Mesendoderm (in vitro differentiated cells): ENCODE measurements around the gene KIAA1217.
A peak's percentile ranks its signal among the peaks of the same experiment; 100 is the strongest.

Source experiments
- DNase-seq: peaks from one replicate; pipeline ENCODE4 v3.0.0; 2013
- H2AK5ac ChIP-seq: 2 replicates; pipeline ENCODE4 v1.6.1; 2013; ENCODE audit warnings: low read length, inconsistent platforms
- H2BK120ac ChIP-seq: 2 replicates; pipeline ENCODE4 v1.6.1; 2013; ENCODE audit warnings: low read depth, mild to moderate bottlenecking, low read length, moderate library complexity, mixed read lengths
- H2BK15ac ChIP-seq: replicated peaks from 2 replicates; pipeline ENCODE4 v1.6.1; 2013; ENCODE audit warnings: low read depth, mild to moderate bottlenecking, moderate library complexity
- H2BK5ac ChIP-seq: 2 replicates; pipeline ENCODE4 v1.6.1; 2013; ENCODE audit warnings: low read length, inconsistent platforms
- H3K18ac ChIP-seq: 2 replicates; pipeline ENCODE4 v1.6.1; 2013; ENCODE audit warnings: mild to moderate bottlenecking, low read length, mixed read lengths
- H3K23ac ChIP-seq: one replicate; pipeline ENCODE4 v1.6.1; 2013; ENCODE audit warnings: low read length
- H3K27ac ChIP-seq: 2 replicates; pipeline ENCODE4 v1.5.1; 2013; ENCODE audit warnings: low read depth, mild to moderate bottlenecking, inconsistent platforms, low read length, moderate library complexity
- H3K27me3 ChIP-seq: 2 replicates; pipeline ENCODE4 v1.6.1; 2013; ENCODE audit warnings: low read length, control low read depth, mild to moderate bottlenecking, inconsistent platforms; ENCODE audit not compliant: insufficient read depth, poor library complexity
- H3K36me3 ChIP-seq: 2 replicates; pipeline ENCODE4 v1.6.1; 2013; ENCODE audit warnings: low read length, inconsistent platforms; ENCODE audit not compliant: control insufficient read depth, insufficient read depth
- H3K4ac ChIP-seq: one replicate; pipeline ENCODE4 v1.6.1; 2013; ENCODE audit warnings: low read depth, mild to moderate bottlenecking, low read length, moderate library complexity
- H3K4me1 ChIP-seq: 2 replicates; pipeline ENCODE4 v1.6.1; 2013; ENCODE audit warnings: low read depth, low read length, inconsistent platforms; ENCODE audit not compliant: control insufficient read depth
- H3K4me2 ChIP-seq: 2 replicates; pipeline ENCODE4 v1.6.1; 2013; ENCODE audit warnings: low read length
- H3K4me3 ChIP-seq: 2 replicates; pipeline ENCODE4 v1.5.1; 2013; ENCODE audit warnings: mild to moderate bottlenecking, low read length
- H3K56ac ChIP-seq: one replicate; pipeline ENCODE4 v1.6.1; 2013; ENCODE audit warnings: low read length
- H3K79me1 ChIP-seq: 2 replicates; pipeline ENCODE4 v1.6.1; 2013; ENCODE audit warnings: low read length, inconsistent platforms
- H3K79me2 ChIP-seq: 2 replicates; pipeline ENCODE4 v1.6.1; 2013; ENCODE audit warnings: mild to moderate bottlenecking, low read length; ENCODE audit not compliant: control insufficient read depth, insufficient read depth
- H3K9ac ChIP-seq: 2 replicates; pipeline ENCODE4 v1.6.1; 2013; ENCODE audit warnings: low read length, inconsistent platforms
- H4K5ac ChIP-seq: one replicate; pipeline ENCODE4 v1.6.1; 2013; ENCODE audit warnings: low read length
- H4K8ac ChIP-seq: one replicate; pipeline ENCODE4 v1.6.1; 2013; ENCODE audit warnings: low read depth, mild to moderate bottlenecking, control low read depth, low read length, moderate library complexity
- WGBS: extraction: QIAGEN DNeasy Blood & Tissue Kit; methylation state at CpG from one replicate; pipeline ENCODE4 v1.1.7; 2013; ENCODE audit warnings: low lambda C conversion rate, missing lambda C conversion rate; ENCODE audit not compliant: insufficient coverage; ENCODE audit errors: extremely low coverage; 5-methylcytosine and 5-hydroxymethylcytosine counted together

The KIAA1217 gene

DNA sequence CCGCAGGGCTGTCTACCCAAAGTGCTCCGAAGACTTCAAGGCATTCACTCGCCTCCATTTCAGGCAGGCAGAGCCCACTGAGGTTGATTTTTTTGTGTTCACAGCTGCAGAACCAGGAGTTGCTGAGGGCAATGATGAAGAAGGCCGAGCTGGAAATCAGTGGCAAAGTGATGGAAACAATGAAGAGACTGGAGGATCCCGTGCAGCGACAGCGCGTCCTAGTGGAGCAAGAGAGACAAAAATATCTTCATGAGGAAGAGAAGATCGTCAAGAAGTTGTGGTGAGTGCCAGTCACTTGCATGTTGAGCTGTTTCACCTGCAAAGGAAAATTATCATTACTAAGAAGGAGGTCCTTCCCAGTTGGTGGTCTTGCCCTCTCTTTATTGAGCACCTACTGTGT lies 304.2 kb downstream of the KIAA1217 start:
- H3K36me3 ChIP-seq, result no peaks in the 10 kb centered on the region
- no peak overlapping the region for H3K4me3 ChIP-seq
- H3K27ac ChIP-seq, result no peak overlapping the region
- H3K23ac ChIP-seq, result no peak overlapping the region
- no peak overlapping the region for H4K5ac ChIP-seq
- no CpG with 5 or more reads among the region's 9 CpGs for WGBS
- no peaks in the 10 kb centered on the region for H3K79me1 ChIP-seq
- no peaks in the 10 kb centered on the region for H3K79me2 ChIP-seq
- H2BK5ac ChIP-seq, result no peak overlapping the region
- H3K4ac ChIP-seq, result no peak overlapping the region
- H2BK15ac ChIP-seq, result no peak overlapping the region
- H2BK120ac ChIP-seq, result no peak overlapping the region
- no peak overlapping the region for H3K18ac ChIP-seq
- no peak overlapping the region for H4K8ac ChIP-seq
- H3K9ac ChIP-seq, result no peak overlapping the region
- no peaks in the 10 kb centered on the region for H3K4me1 ChIP-seq
- no peak overlapping the region for H3K4me2 ChIP-seq
- no peaks in the 10 kb centered on the region for H3K27me3 ChIP-seq
- H2AK5ac ChIP-seq, result no peak overlapping the region
- H3K56ac ChIP-seq, result no peak overlapping the region
- DNase-seq, result peak; percentile 53

DNA sequence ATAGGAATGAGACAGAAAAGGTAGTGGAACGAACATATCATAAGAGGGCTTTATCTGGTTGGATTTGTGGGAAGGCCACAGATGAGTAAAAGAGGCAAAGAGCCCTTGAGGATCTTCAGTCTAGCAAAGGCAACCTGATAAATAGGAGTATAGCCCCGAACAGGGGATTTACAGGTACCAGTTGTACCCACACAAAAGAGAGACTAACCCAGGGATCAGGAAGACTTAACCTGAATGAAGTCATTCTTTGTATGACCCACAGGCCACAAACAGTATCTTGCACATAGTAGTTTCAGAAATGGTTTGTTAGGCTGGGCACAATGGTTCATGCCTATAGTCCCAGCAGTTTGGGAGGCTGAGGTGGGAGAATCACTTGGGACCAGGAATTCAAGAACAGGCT lies 306.5 kb downstream of the KIAA1217 start:
- Histone ChIP-seq H3K36me3 (no peaks in the 10 kb centered on the region), H3K4ac (no peak overlapping the region), H2BK120ac (no peak overlapping the region), H3K79me2 (no peaks in the 10 kb centered on the region), H3K18ac (no peak overlapping the region), H3K27ac (no peak overlapping the region), H2AK5ac (no peak overlapping the region), H3K27me3 (no peaks in the 10 kb centered on the region), H3K56ac (no peak overlapping the region), H3K79me1 (no peaks in the 10 kb centered on the region), H3K4me3 (no peak overlapping the region), H4K8ac (no peak overlapping the region), H4K5ac (no peak overlapping the region), H2BK15ac (no peak overlapping the region), H2BK5ac (no peak overlapping the region), H3K9ac (no peak overlapping the region), H3K4me2 (no peak overlapping the region), H3K23ac (no peak overlapping the region), H3K4me1 (no peaks in the 10 kb centered on the region)
- DNase-seq, result no peak
- WGBS, result no CpG with 5 or more reads among the region's 2 CpGs

DNA sequence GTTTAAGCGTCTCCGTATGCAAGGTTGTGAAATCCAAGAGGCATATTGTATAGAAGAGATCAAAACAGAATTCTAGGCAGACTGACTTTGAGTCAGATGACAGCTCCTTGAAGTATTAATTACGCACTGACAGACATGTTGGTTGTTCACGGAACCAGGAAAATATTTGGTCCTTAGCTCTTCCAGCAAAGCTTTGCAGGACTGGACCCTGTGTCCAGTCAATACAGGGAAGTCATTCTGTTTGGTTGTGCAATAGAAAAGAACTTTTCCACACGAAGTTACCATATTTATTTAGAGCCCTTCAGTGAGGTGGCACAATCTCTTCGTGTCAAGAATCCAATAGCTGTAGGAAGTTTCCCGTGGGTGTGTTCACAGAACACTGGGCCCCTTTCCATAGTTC lies 309.5 kb downstream of the KIAA1217 start:
- no peak overlapping the region for H2BK5ac ChIP-seq
- no peak overlapping the region for H3K27ac ChIP-seq
- H3K79me2 ChIP-seq, result no peaks in the 10 kb centered on the region
- H3K4ac ChIP-seq, result no peak overlapping the region
- no peak overlapping the region for H3K4me3 ChIP-seq
- H2AK5ac ChIP-seq, result no peak overlapping the region
- H3K4me1 ChIP-seq, result no peaks in the 10 kb centered on the region
- H2BK15ac ChIP-seq, result no peak overlapping the region
- H4K5ac ChIP-seq, result no peak overlapping the region
- no peaks in the 10 kb centered on the region for H3K79me1 ChIP-seq
- no peak overlapping the region for H4K8ac ChIP-seq
- H3K9ac ChIP-seq, result no peak overlapping the region
- no peak overlapping the region for H3K56ac ChIP-seq
- no CpG with 5 or more reads among the region's 7 CpGs for WGBS
- H3K27me3 ChIP-seq, result no peaks in the 10 kb centered on the region
- no peak overlapping the region for H3K18ac ChIP-seq
- no peaks in the 10 kb centered on the region for H3K36me3 ChIP-seq
- H3K23ac ChIP-seq, result no peak overlapping the region
- H3K4me2 ChIP-seq, result no peak overlapping the region
- H2BK120ac ChIP-seq, result no peak overlapping the region
- no peak for DNase-seq

DNA sequence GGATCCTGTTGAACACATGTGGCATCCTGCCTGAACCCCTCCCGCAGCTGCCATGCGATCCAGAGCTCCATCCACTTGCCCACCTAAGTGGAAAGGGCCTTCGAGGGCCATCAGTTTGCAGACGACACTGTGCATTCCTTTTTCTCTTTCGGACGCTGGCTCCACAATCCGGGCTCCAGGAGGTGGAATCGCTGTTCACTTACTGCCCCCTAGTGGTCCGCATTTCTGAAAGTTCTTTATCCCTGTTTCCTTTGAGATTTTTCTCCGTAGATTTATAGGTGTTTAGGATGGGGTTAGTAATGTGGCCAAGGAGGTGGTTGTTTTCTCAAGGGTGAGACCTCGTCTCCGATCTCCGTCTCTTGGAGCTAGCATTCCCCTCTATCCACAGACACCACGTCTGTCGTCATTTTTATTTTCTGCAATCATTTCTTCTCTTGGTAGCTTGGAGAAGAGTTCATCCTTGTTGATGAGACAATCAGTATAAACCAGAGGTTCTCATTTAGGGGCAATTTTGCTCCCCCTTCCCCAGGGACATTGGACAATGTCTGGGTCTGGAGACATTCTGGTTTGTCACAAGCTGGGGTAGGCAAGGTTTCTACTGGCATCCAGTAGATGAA lies 310.2 kb downstream of the KIAA1217 start:
- peak; percentile 74 for DNase-seq
- no peak overlapping the region for H2AK5ac ChIP-seq
- H3K27me3 ChIP-seq, result no peaks in the 10 kb centered on the region
- H2BK5ac ChIP-seq, result no peak overlapping the region
- no peaks in the 10 kb centered on the region for H3K79me2 ChIP-seq
- no peak overlapping the region for H3K4me2 ChIP-seq
- no peak overlapping the region for H3K4me3 ChIP-seq
- no peaks in the 10 kb centered on the region for H3K36me3 ChIP-seq
- H3K4ac ChIP-seq, result no peak overlapping the region
- H3K18ac ChIP-seq, result no peak overlapping the region
- no peak overlapping the region for H2BK120ac ChIP-seq
- H4K5ac ChIP-seq, result no peak overlapping the region
- H4K8ac ChIP-seq, result no peak overlapping the region
- no peaks in the 10 kb centered on the region for H3K4me1 ChIP-seq
- no peak overlapping the region for H2BK15ac ChIP-seq
- H3K56ac ChIP-seq, result no peak overlapping the region
- H3K79me1 ChIP-seq, result no peaks in the 10 kb centered on the region
- no peak overlapping the region for H3K23ac ChIP-seq
- H3K9ac ChIP-seq, result no peak overlapping the region
- no CpG with 5 or more reads among the region's 15 CpGs for WGBS
- H3K27ac ChIP-seq, result no peak overlapping the region

DNA sequence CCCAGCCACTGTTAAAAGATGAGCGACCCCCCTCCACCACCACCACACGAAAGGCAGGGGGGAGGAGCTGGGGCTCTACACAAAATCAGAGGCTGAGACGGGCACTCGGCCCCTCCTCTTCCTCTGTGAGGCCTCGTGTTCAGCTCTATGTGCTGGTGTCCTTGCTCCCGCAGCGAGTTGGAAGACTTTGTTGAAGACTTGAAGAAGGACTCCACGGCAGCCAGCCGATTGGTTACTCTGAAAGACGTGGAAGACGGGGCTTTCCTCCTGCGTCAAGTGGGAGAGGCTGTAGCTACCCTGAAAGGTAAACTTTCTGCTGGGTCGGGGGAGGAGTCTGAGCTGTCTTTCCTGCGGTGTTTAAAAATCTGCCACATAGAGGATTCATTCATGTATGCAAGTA lies 311.0 kb downstream of the KIAA1217 start:
- no peak overlapping the region for H4K5ac ChIP-seq
- H3K4me3 ChIP-seq, result no peak overlapping the region
- H4K8ac ChIP-seq, result no peak overlapping the region
- peak; percentile 51 for DNase-seq
- no peak overlapping the region for H2BK5ac ChIP-seq
- no peak overlapping the region for H2AK5ac ChIP-seq
- H3K79me1 ChIP-seq, result no peaks in the 10 kb centered on the region
- no peak overlapping the region for H3K9ac ChIP-seq
- no peak overlapping the region for H3K27ac ChIP-seq
- H3K79me2 ChIP-seq, result no peaks in the 10 kb centered on the region
- WGBS, result no CpG with 5 or more reads among the region's 14 CpGs
- no peak overlapping the region for H3K23ac ChIP-seq
- H3K56ac ChIP-seq, result no peak overlapping the region
- H3K4ac ChIP-seq, result no peak overlapping the region
- peak overlapping the region; percentile 24 for H3K4me2 ChIP-seq
- H3K27me3 ChIP-seq, result no peaks in the 10 kb centered on the region
- H3K18ac ChIP-seq, result no peak overlapping the region
- no peaks in the 10 kb centered on the region for H3K4me1 ChIP-seq
- no peak overlapping the region for H2BK15ac ChIP-seq
- no peak overlapping the region for H2BK120ac ChIP-seq
- no peaks in the 10 kb centered on the region for H3K36me3 ChIP-seq

DNA sequence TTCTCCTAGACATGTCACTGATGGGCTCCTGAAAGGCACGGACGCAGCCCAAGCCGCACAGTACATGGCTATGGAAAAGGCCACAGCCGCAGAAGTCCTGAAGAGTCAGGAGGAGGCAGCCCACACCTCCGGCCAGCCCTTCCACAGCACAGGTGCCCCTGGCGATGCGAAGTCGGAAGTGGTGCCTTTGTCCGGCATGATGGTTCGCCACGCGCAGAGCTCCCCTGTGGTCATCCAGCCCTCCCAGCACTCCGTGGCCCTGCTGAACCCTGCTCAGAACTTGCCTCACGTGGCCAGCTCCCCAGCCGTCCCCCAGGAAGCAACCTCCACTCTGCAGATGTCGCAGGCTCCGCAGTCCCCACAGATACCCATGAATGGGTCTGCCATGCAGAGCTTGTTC lies 315.4 kb downstream of the KIAA1217 start:
- H3K36me3 ChIP-seq, result no peaks in the 10 kb centered on the region
- WGBS, result no CpG with 5 or more reads among the region's 17 CpGs

More for the DNA sequence above, 315.4 kb downstream of the KIAA1217 start:
- Histone ChIP-seq H2BK5ac (no peak overlapping the region), H3K4me2 (no peak overlapping the region), H3K79me1 (no peaks in the 10 kb centered on the region), H3K27me3 (no peaks in the 10 kb centered on the region), H2BK120ac (no peak overlapping the region), H3K18ac (no peak overlapping the region), H3K56ac (no peak overlapping the region), H3K4me3 (no peak overlapping the region), H3K27ac (no peak overlapping the region), H4K5ac (no peak overlapping the region), H2AK5ac (no peak overlapping the region), H4K8ac (no peak overlapping the region), H3K79me2 (no peaks in the 10 kb centered on the region), H3K9ac (no peak overlapping the region), H3K4me1 (no peaks in the 10 kb centered on the region), H3K23ac (no peak overlapping the region), H3K4ac (no peak overlapping the region), H2BK15ac (no peak overlapping the region)
- no peak for DNase-seq
